Head of caudate nucleus (tissue), 42 donors: Measurements from ENCODE around the gene NPIPB8.
"Not testable (repeated sequence)": the region's sequence is repeated elsewhere in the genome, so short reads cannot be mapped to it uniquely, and the experiment has no call there.

ENCODE experiments used
- DNase-seq, 42 donors: peaks; one replicate each; pipeline versions ENCODE4 v3.0.0 to v3.0.0-alpha.2; 2020 to 2021; ENCODE audit warnings: mixed read lengths in 7 of 42
- intact Hi-C: fragments of 100-400 bp; cut with DNase I; formaldehyde crosslinking; loops from one replicate; pipeline ENCODE4 v1.15.0; 2022

NPIPB8 gene

GRCh38 chr16:28621481-28622155 is 16.2 kb upstream of the NPIPB8 start:
- intact Hi-C loops: no loop called here

GRCh38 chr16:28622532-28623171 is 15.2 kb upstream of the NPIPB8 start:
- DNase-seq, intact Hi-C loops: not testable (repeated sequence)

More at GRCh38 chr16:28621481-28622155, 16.2 kb upstream of the NPIPB8 start:
- no peak for DNase-seq

- peak in 39 of 42 donors; percentile 18 to 77 (median 59) for DNase-seq
- intact Hi-C loops: no loop called here
Observed at GRCh38 chr16:28623172-28623711, 14.6 kb upstream of the NPIPB8 start.

GRCh38 chr16:28630905-28631304 is 7.0 kb upstream of the NPIPB8 start:
- DNase-seq, intact Hi-C loops: not testable (repeated sequence)

- DNase-seq: peak in 3 of 42 donors; percentile 5 to 31 (median 14)
- intact Hi-C loops: not testable (repeated sequence)
Observed at GRCh38 chr16:28636093-28636823, 1.6 kb upstream of the NPIPB8 start.

GRCh38 chr16:28638359-28638758 is 494 bp downstream of the NPIPB8 start:
- intact Hi-C loops, DNase-seq: not testable (repeated sequence)

GRCh38 chr16:28639959-28640358 is 2.1 kb downstream of the NPIPB8 start:
- intact Hi-C loops, DNase-seq: not testable (repeated sequence)

GRCh38 chr16:28666264-28666663 is 28.4 kb downstream of the NPIPB8 start:
- intact Hi-C loops, DNase-seq: not testable (repeated sequence)

- intact Hi-C loops: not testable (repeated sequence)
Observed at GRCh38 chr16:28667480-28667879, 29.6 kb downstream of the NPIPB8 start.

GRCh38 chr16:28668199-28668598 is 30.3 kb downstream of the NPIPB8 start:
- intact Hi-C loops, DNase-seq: not testable (repeated sequence)

More at GRCh38 chr16:28667480-28667879, 29.6 kb downstream of the NPIPB8 start:
- DNase-seq: not testable (repeated sequence)

- intact Hi-C loops: not testable (repeated sequence)
Observed at GRCh38 chr16:28688327-28688952, 50.6 kb downstream of the NPIPB8 start.

GRCh38 chr16:28689425-28689824 is 51.6 kb downstream of the NPIPB8 start:
- DNase-seq, intact Hi-C loops: not testable (repeated sequence)

More at GRCh38 chr16:28688327-28688952, 50.6 kb downstream of the NPIPB8 start:
- DNase-seq: not testable (repeated sequence)

- DNase-seq: peak in 1 of 42 donors; percentile 6
- intact Hi-C loops: not testable (repeated sequence)
Observed at GRCh38 chr16:28691722-28692121, 53.9 kb downstream of the NPIPB8 start.

- intact Hi-C loops, DNase-seq: not testable (repeated sequence)
Observed at GRCh38 chr16:28693257-28693950, 55.5 kb downstream of the NPIPB8 start.

GRCh38 chr16:28699792-28700191 is 61.9 kb downstream of the NPIPB8 start:
- DNase-seq, intact Hi-C loops: not testable (repeated sequence)

GRCh38 chr16:28700349-28700748 is 62.5 kb downstream of the NPIPB8 start:
- intact Hi-C loops, DNase-seq: not testable (repeated sequence)

GRCh38 chr16:28701384-28701783 is 63.5 kb downstream of the NPIPB8 start:
- intact Hi-C loops, DNase-seq: not testable (repeated sequence)

- DNase-seq, intact Hi-C loops: not testable (repeated sequence)
Observed at GRCh38 chr16:28704246-28704645, 66.4 kb downstream of the NPIPB8 start.
